Neural cell (in vitro differentiated cells): ENCODE results near the gene AGAP3. TPM values are rescaled to one million over a fixed set of nuclear protein-coding genes. Genes with fewer than 3 reads are reported as not detected.

ENCODE experiments used
- H2AFZ ChIP-seq: fragments of 200-600, 300-800 bp; sonication (generic), shearing (Covaris generic); 2 replicates; pipeline ENCODE4 v1.6.0; 2014; ENCODE audit warnings: low read depth, mild to moderate bottlenecking, antibody characterized with exemption, low read length, moderate library complexity
- H3F3A ChIP-seq: fragments of 200-600 bp; shearing (Covaris generic); 2 replicates; pipeline ENCODE4 v1.6.1; 2016; ENCODE audit warnings: mild to moderate bottlenecking, moderate library complexity, mixed read lengths, antibody characterized with exemption, low read length; ENCODE audit not compliant: insufficient read depth, poor library complexity, severe bottlenecking
- H3K27ac ChIP-seq: fragments of 200-600, 300-800 bp; sonication (generic), shearing (Covaris generic); 2 replicates; pipeline ENCODE4 v1.5.1; 2014; ENCODE audit warnings: mild to moderate bottlenecking, low read length, moderate library complexity
- H3K27me3 ChIP-seq: fragments of 300-800, 200-600 bp; sonication (generic), shearing (Covaris generic); 2 replicates; pipeline ENCODE4 v1.6.0; 2014; ENCODE audit warnings: mild to moderate bottlenecking, low read depth, low read length, moderate library complexity; ENCODE audit not compliant: insufficient read depth
- H3K36me3 ChIP-seq: fragments of 300-800, 200-600 bp; sonication (generic), shearing (Covaris generic); 2 replicates; pipeline ENCODE4 v1.5.1; 2014; ENCODE audit warnings: mild to moderate bottlenecking, antibody characterized with exemption, low read length, moderate library complexity; ENCODE audit not compliant: insufficient read depth
- H3K4me2 ChIP-seq: fragments of 300-800, 200-600 bp; sonication (generic), shearing (Covaris generic); 2 replicates; pipeline ENCODE4 v1.6.0; 2014; ENCODE audit warnings: mild to moderate bottlenecking, low read length
- H3K4me3 ChIP-seq: fragments of 300-800, 200-600 bp; sonication (generic), shearing (Covaris generic); 2 replicates; pipeline ENCODE4 v1.5.1; 2014; ENCODE audit warnings: mild to moderate bottlenecking, low read length, moderate library complexity
- H3K79me2 ChIP-seq: fragments of 200-600 bp; shearing (Covaris generic); replicated peaks from 2 replicates; pipeline ENCODE4 v1.6.0; 2014; ENCODE audit warnings: mild to moderate bottlenecking, low read length, moderate library complexity; ENCODE audit not compliant: insufficient read depth
- H3K9ac ChIP-seq: fragments of 300-800, 200-600 bp; sonication (generic), shearing (Covaris generic); 2 replicates; pipeline ENCODE4 v1.6.1; 2016; ENCODE audit warnings: mild to moderate bottlenecking, low read length, mixed read lengths
- H3K9me2 ChIP-seq: fragments of 200-600 bp; shearing (Covaris generic); 2 replicates; pipeline ENCODE4 v1.6.1; 2016; ENCODE audit warnings: mild to moderate bottlenecking, low read length, mixed read lengths; ENCODE audit not compliant: insufficient read depth
- H3K9me3 ChIP-seq: fragments of 200-600, 300-800 bp; sonication (generic), shearing (Covaris generic); 2 replicates; pipeline ENCODE4 v1.6.1; 2016; ENCODE audit warnings: mild to moderate bottlenecking, mixed run types, low read length, moderate library complexity, mixed read lengths
- H4K20me1 ChIP-seq: fragments of 200-600 bp; shearing (Covaris generic); 2 replicates; pipeline ENCODE4 v1.6.1; 2016; ENCODE audit warnings: mild to moderate bottlenecking, mixed run types; ENCODE audit not compliant: insufficient read depth
- CTCF ChIP-seq: fragments of 450-650 bp; IDR thresholded peaks from 2 replicates; pipeline ENCODE4 v1.5.1; 2014; ENCODE audit warnings: antibody characterized with exemption, mild to moderate bottlenecking, moderate library complexity; ENCODE audit not compliant: poor library complexity, severe bottlenecking
- EZH2 ChIP-seq: fragments of 200-600, 300-800 bp; shearing (Covaris generic), sonication (generic); IDR thresholded peaks from 2 replicates; pipeline ENCODE4 v1.6.1; 2014; ENCODE audit warnings: antibody characterized with exemption, low read length, borderline replicate concordance, mild to moderate bottlenecking; ENCODE audit not compliant: insufficient read depth, poor library complexity, severe bottlenecking
- REST ChIP-seq: IDR thresholded peaks from 2 replicates; pipeline ENCODE4 v1.6.1; 2012; ENCODE audit warnings: borderline replicate concordance
- TAF1 ChIP-seq: IDR thresholded peaks from 2 replicates; pipeline ENCODE4 v1.6.1; 2012; ENCODE audit warnings: low read depth
- polyA plus RNA-seq: library from polyadenylated mRNA; depleted of rRNA; stranded (reverse); fragments of >200 nt; gene quantifications from 2 replicates; pipeline ENCODE4 v1.2.3, GENCODE V29; 2014

AGAP3 gene
- polyA plus RNA-seq, 1 donor from 2014 or later = 117 TPM

GRCh38 chr7:151122796-151123157 is 36.5 kb downstream of the AGAP3 start:
- Histone ChIP-seq H3K9ac (no peak overlapping the region), H3K27ac (no peak overlapping the region), H3K27me3 (no peaks in the 10 kb centered on the region), H3K4me2 (no peak overlapping the region), H3K4me3 (no peak overlapping the region), H2AFZ (no peak overlapping the region), H3K9me3 (no peaks in the 10 kb centered on the region), H3K9me2 (no peaks in the 10 kb centered on the region), H3K79me2 (no peaks in the 10 kb centered on the region), H3F3A (peaks cover 4% of the 10 kb centered on the region), H4K20me1 (peaks cover 13% of the 10 kb centered on the region), H3K36me3 (no peaks in the 10 kb centered on the region)
- TF ChIP-seq REST (no peak), CTCF (no peak), TAF1 (no peak)

- Histone ChIP-seq H3K36me3 (no peaks in the 10 kb centered on the region), H3F3A (peaks cover 4% of the 10 kb centered on the region), H3K79me2 (no peaks in the 10 kb centered on the region), H3K27ac (no peak overlapping the region), H3K9me2 (no peaks in the 10 kb centered on the region), H3K9me3 (no peaks in the 10 kb centered on the region), H3K4me2 (no peak overlapping the region), H3K4me3 (no peak overlapping the region), H3K27me3 (no peaks in the 10 kb centered on the region), H2AFZ (no peak overlapping the region), H3K9ac (no peak overlapping the region), H4K20me1 (peaks cover 13% of the 10 kb centered on the region)
- TF ChIP-seq REST (no peak), TAF1 (no peak), EZH2 (no peak)
Measured at GRCh38 chr7:151123158-151123821, 37.0 kb downstream of the AGAP3 start.
